ENCODE results near the gene WDR86.

The WDR86 gene

GRCh38 chr7:151396328-151396970, 13.4 kb downstream of the WDR86 start:
- H3K4me3 ChIP-seq (ENCODE audit: low read length), result no peak overlapping the region
- no peak for DNase-seq (ENCODE audit: low read depth, low spot score)

GRCh38 chr7:151395036-151395367, 14.8 kb downstream of the WDR86 start:
- H3K4me3 ChIP-seq (ENCODE audit: low read length), result no peak overlapping the region
- DNase-seq (ENCODE audit: low read depth, low spot score), result no peak

- H3K4me3 ChIP-seq (ENCODE audit: low read length), result no peak overlapping the region
- DNase-seq (ENCODE audit: low read depth, low spot score), result no peak
These were observed 15.5 kb downstream of the WDR86 start for GRCh38 chr7:151394076-151395035.

- DNase-seq (ENCODE audit: low read depth, low spot score), result no peak
- H3K4me3 ChIP-seq (ENCODE audit: low read length), result no peak overlapping the region
These were observed 16.5 kb downstream of the WDR86 start for GRCh38 chr7:151393031-151393977.

GRCh38 chr7:151392426-151392825, 17.4 kb downstream of the WDR86 start:
- no peak for DNase-seq (ENCODE audit: low read depth, low spot score)
- H3K4me3 ChIP-seq (ENCODE audit: low read length), result no peak overlapping the region

- no peak overlapping the region for H3K4me3 ChIP-seq (ENCODE audit: low read length)
- DNase-seq (ENCODE audit: low read depth, low spot score), result no peak
These were observed 17.8 kb downstream of the WDR86 start for GRCh38 chr7:151392002-151392401.

GRCh38 chr7:151391358-151391730, 18.5 kb downstream of the WDR86 start:
- DNase-seq (ENCODE audit: low read depth, low spot score), result no peak

GRCh38 chr7:151390598-151391357, 19.1 kb downstream of the WDR86 start:
- no peak for DNase-seq (ENCODE audit: low read depth, low spot score)
- no peak overlapping the region for H3K4me3 ChIP-seq (ENCODE audit: low read length)

More at GRCh38 chr7:151391358-151391730, 18.5 kb downstream of the WDR86 start:
- no peak overlapping the region for H3K4me3 ChIP-seq (ENCODE audit: low read length)

GRCh38 chr7:151389768-151390597, 19.9 kb downstream of the WDR86 start:
- H3K4me3 ChIP-seq (ENCODE audit: low read length), result no peak overlapping the region
- no peak for DNase-seq (ENCODE audit: low read depth, low spot score)

- H3K4me3 ChIP-seq (ENCODE audit: low read length), result no peak overlapping the region
- DNase-seq (ENCODE audit: low read depth, low spot score), result no peak
These were observed 20.6 kb downstream of the WDR86 start for GRCh38 chr7:151389096-151389767.

GRCh38 chr7:151388430-151388829, 21.4 kb downstream of the WDR86 start:
- no peak overlapping the region for H3K4me3 ChIP-seq (ENCODE audit: low read length)
- DNase-seq (ENCODE audit: low read depth, low spot score), result no peak

GRCh38 chr7:151388007-151388297, 21.9 kb downstream of the WDR86 start:
- no peak overlapping the region for H3K4me3 ChIP-seq (ENCODE audit: low read length)
- no peak for DNase-seq (ENCODE audit: low read depth, low spot score)

GRCh38 chr7:151387161-151388006, 22.5 kb downstream of the WDR86 start:
- DNase-seq (ENCODE audit: low read depth, low spot score), result no peak
- no peak overlapping the region for H3K4me3 ChIP-seq (ENCODE audit: low read length)

- no peak overlapping the region for H3K4me3 ChIP-seq (ENCODE audit: low read length)
- no peak for DNase-seq (ENCODE audit: low read depth, low spot score)
These were observed 23.3 kb downstream of the WDR86 start for GRCh38 chr7:151386301-151387160.

GRCh38 chr7:151385626-151386300, 24.1 kb downstream of the WDR86 start:
- no peak overlapping the region for H3K4me3 ChIP-seq (ENCODE audit: low read length)
- DNase-seq (ENCODE audit: low read depth, low spot score), result no peak
